Activated T-cell treated with anti-CD3 and anti-CD28 coated beads for 48 hours (primary cell): ENCODE results near the gene NUDT3.
A peak's percentile ranks its signal among the peaks of the same experiment; 100 is the strongest.
"Not testable (repeated sequence)": the region's sequence is repeated elsewhere in the genome, so short reads cannot be mapped to it uniquely, and the experiment has no call there.

ENCODE experiments used
- DNase-seq: peaks from one replicate; pipeline ENCODE4 v3.0.0-alpha.2; 2020; ENCODE audit warnings: low read depth

NUDT3 gene

GRCh38 chr6:34393191-34393965, 909 bp upstream of the NUDT3 start:
- DNase-seq: no peak

- peak; percentile 50 for DNase-seq
Observed at GRCh38 chr6:34391786-34392496, 528 bp downstream of the NUDT3 start.

GRCh38 chr6:34391473-34391785, 1.0 kb downstream of the NUDT3 start:
- DNase-seq: no peak

- no peak for DNase-seq
Observed at GRCh38 chr6:34390531-34391472, 1.7 kb downstream of the NUDT3 start.

GRCh38 chr6:34389034-34389433, 3.4 kb downstream of the NUDT3 start:
- DNase-seq: no peak

- DNase-seq: no peak
Observed at GRCh38 chr6:34388421-34388820, 4.0 kb downstream of the NUDT3 start.

- DNase-seq: no peak
Observed at GRCh38 chr6:34386316-34387137, 5.9 kb downstream of the NUDT3 start.

- no peak for DNase-seq
Observed at GRCh38 chr6:34385793-34386195, 6.7 kb downstream of the NUDT3 start.

GRCh38 chr6:34384321-34385153, 7.9 kb downstream of the NUDT3 start:
- DNase-seq: no peak

GRCh38 chr6:34383656-34384320, 8.7 kb downstream of the NUDT3 start:
- no peak for DNase-seq

- DNase-seq: no peak
Observed at GRCh38 chr6:34383161-34383631, 9.3 kb downstream of the NUDT3 start.

GRCh38 chr6:34381081-34381480, 11.4 kb downstream of the NUDT3 start:
- DNase-seq: no peak

GRCh38 chr6:34378470-34378869, 14.0 kb downstream of the NUDT3 start:
- DNase-seq: no peak

GRCh38 chr6:34377984-34378383, 14.5 kb downstream of the NUDT3 start:
- no peak for DNase-seq

GRCh38 chr6:34377571-34377970, 14.9 kb downstream of the NUDT3 start:
- not testable (repeated sequence) for DNase-seq

- DNase-seq: no peak
Observed at GRCh38 chr6:34375833-34376232, 16.6 kb downstream of the NUDT3 start.

- DNase-seq: no peak
Observed at GRCh38 chr6:34374508-34374907, 18.0 kb downstream of the NUDT3 start.

- no peak for DNase-seq
Observed at GRCh38 chr6:34374069-34374468, 18.4 kb downstream of the NUDT3 start.

GRCh38 chr6:34373511-34373910, 19.0 kb downstream of the NUDT3 start:
- no peak for DNase-seq

- not testable (repeated sequence) for DNase-seq
Observed at GRCh38 chr6:34371865-34372264, 20.6 kb downstream of the NUDT3 start.
